HG02642 (cell line): Measurements from ENCODE around the gene KIR2DL1.
"Not testable (repeated sequence)": the region's sequence is repeated elsewhere in the genome, so short reads cannot be mapped to it uniquely, and the experiment has no call there.

Experiments
- ATAC-seq: cut with Tn5 transposase; IDR thresholded peaks from one replicate; pipeline ENCODE4 v1.9.1; 2021; ENCODE audit warnings: mild to moderate bottlenecking; ENCODE audit not compliant: unreplicated experiment, poor library complexity

The KIR2DL1 gene

GRCh38 chr19:54769646-54770045 lies at the start of gene KIR2DL1:
KIR2DL1 (plus strand) TSS chr19:54769793; CDS start chr19:54769851, 58 bp downstream.
- not testable (repeated sequence) for ATAC-seq

DNA sequence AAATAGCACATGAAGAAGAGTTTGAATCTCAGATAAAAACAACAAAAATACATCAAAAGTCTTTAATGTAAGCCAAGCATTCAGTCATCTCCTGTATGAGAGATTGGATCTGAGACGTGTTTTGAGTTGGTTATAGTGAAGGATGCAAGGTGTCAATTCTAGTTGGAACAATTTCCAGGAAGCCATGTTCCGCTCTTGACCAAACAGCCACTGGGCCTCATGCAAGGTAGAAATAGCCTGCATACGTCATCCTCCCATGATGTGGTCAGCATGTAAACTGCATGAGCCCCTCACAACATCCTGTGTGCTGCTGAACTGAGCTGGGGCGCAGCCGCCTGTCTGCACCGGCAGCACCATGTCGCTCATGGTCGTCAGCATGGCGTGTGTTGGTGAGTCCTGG lies 45.5 kb upstream of the KIR2DL1 start, which contains the start of gene KIR3DL3:
TSS of gene KIR3DL3 (plus strand) at position 301 of the 400 bp plus-strand sequence. CDS start at position 356, 55 bp downstream.
- ATAC-seq = no peak

DNA sequence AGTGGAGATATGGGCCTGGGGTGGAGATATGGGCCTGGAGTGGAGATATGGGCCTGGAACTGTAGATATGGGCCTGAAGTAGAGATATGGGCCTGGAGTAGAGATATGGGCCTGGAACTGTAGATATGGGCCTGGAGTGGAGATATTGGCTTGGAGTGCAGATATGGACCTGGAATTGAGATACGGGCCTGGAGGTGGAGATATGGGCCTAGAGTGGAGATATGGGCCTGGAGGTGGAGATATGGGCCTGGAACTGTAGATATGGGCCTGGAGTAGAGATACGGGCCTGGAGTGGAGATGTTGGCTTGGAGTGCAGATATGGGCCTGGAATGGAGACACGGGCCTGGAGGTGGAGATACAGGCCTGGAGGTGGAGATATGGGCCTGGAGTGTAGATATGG lies 44.9 kb upstream of the KIR2DL1 start:
- no peak for ATAC-seq

GRCh38 chr19:54725321-54725720 lies 44.3 kb upstream of the KIR2DL1 start:
- no peak for ATAC-seq

DNA sequence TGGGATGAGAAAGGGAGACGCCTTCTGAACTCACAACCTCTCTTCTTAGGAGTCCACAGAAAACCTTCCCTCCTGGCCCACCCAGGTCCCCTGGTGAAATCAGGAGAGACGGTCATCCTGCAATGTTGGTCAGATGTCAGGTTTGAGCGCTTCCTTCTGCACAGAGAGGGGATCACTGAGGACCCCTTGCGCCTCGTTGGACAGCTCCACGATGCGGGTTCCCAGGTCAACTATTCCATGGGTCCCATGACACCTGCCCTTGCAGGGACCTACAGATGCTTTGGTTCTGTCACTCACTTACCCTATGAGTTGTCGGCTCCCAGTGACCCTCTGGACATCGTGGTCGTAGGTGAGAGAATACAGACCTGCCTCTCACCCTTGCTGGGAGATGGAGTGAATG lies 42.0 kb upstream of the KIR2DL1 start:
- no peak for ATAC-seq

DNA sequence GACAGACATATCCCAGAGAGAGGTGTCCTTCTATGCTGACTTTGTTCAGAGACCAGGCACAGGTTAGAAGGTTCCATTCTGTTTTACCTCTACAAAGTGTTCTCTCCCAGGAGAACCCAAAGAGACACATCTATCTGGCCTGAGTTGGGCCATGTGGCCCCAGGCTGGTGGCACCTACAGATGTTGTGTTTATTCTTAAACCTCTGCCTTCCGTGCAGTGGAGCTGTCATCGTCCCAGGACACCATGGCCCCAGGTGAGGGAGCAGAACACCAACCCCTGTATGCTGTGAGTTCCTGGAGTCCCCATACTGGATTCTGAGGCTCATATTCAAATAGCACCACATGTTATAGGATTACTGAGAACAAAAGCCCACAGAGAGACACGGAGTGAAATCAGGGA lies 41.4 kb upstream of the KIR2DL1 start:
- ATAC-seq = no peak

- ATAC-seq = no peak
Measured at GRCh38 chr19:54729416-54730188, 40.0 kb upstream of the KIR2DL1 start.

DNA sequence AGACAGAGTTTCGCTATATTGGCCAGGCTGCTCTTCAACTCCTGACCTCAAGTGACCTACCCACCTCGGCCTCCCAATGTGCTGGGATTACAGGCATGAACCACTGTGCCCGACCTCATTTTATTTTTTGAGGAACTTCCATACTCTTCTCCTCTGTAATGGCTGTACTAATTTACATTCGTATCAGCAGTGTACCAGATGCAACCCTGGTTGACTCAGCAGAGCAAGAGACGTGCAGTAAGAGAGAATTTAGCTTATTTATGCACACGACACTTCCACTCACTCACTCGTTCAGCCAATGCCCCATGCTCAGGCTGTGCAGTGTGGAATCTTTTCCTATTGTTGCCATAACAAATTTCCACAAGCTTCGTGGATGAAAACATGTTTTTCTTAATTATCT lies 38.4 kb upstream of the KIR2DL1 start:
- no peak for ATAC-seq

DNA sequence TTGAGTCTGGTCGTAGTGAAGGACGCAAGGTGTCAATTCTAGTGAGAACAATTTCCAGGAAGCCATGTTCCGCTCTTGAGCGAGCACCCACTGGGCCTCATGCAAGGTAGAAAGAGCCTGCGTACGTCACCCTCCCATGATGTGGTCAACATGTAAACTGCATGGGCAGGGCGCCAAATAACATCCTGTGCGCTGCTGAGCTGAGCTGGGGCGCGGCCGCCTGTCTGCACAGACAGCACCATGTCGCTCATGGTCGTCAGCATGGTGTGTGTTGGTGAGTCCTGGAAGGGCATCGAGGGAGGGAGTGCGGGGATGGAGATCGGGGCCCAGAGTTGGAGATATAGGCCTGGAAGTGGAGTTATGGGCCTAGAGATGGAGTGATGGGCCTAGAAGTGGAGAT lies 31.3 kb upstream of the KIR2DL1 start, which contains the start of gene KIR2DL3:
TSS of gene KIR2DL3 (plus strand) at position 208 of the 400 bp plus-strand sequence. CDS start at position 241, 33 bp downstream.
- ATAC-seq = not testable (repeated sequence)

DNA sequence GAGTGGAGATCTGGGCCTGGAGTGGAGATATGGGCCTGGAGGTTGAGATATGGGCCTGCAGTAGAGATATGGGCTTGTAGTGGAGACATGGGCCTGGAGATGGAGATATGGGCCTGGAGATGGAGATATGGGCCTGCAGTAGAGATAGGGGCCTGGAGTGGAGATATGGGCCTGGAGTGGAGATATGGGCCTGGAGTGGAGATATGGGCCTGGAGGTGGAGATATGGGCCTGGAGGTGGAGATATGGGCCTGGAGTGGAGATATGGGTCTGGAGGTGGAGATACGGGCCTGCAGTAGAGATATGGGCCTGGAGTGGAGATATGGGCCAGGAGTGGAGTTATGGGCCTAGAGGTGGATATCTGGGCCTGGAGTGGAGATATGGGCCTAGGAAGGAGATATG lies 30.9 kb upstream of the KIR2DL1 start:
- no peak for ATAC-seq

- no peak for ATAC-seq
Measured at GRCh38 chr19:54739587-54740497, 29.8 kb upstream of the KIR2DL1 start.

GRCh38 chr19:54741950-54742349 lies 27.6 kb upstream of the KIR2DL1 start:
- not testable (repeated sequence) for ATAC-seq

GRCh38 chr19:54744080-54744479 lies 25.5 kb upstream of the KIR2DL1 start:
- not testable (repeated sequence) for ATAC-seq

DNA sequence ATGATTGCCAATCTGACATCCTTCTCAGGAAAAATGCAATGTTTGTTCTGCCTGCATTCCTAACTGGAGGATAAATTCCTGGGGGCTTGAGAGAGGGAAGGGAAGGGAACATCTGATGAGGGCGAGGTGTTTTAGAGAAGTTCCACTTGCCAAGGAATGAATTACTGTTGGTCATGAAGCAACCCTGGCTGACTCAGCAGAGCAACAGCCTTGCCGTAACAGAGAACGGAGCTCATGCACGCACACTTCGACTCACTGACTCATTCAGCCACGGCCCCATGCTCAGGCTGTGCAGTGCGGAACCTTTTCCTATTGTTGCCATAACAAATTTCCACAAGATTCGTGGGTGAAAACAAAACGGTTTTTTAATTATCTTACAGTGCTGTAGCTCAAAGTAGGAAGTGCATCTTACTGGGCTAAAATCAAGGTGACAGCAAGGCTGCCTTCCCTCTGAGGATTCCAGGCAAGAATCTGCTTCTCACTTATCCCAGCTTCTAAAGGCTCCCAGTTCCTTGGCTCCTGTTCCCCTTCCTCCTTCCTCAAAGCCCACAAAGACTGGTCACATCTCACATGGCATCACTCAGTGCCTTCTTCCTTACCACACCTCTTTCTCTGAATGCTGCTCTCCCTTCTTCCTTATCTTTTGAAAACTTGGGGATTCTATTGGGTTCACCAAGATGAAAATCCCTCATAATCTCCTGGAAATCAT lies 21.8 kb upstream of the KIR2DL1 start:
- ATAC-seq = not testable (repeated sequence)

DNA sequence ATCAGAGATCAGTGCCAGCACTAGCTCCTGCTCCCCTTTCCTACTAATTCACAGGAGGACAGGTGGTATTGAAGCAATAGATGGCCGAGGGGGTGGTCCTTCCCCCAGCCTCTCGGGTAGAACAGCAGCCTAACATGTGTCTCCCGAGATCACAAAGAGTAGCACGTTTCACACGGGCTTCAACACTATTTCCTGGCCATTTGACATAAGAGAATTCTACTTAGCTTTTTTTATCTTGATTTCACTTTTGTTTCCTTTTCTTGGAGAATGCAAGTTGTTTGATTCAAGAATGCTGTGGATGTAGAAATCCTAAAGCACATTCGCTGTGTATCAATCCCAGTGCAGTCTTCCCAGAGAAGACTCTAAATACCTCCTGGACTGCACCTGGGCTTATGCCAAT lies 19.3 kb upstream of the KIR2DL1 start:
- not testable (repeated sequence) for ATAC-seq

DNA sequence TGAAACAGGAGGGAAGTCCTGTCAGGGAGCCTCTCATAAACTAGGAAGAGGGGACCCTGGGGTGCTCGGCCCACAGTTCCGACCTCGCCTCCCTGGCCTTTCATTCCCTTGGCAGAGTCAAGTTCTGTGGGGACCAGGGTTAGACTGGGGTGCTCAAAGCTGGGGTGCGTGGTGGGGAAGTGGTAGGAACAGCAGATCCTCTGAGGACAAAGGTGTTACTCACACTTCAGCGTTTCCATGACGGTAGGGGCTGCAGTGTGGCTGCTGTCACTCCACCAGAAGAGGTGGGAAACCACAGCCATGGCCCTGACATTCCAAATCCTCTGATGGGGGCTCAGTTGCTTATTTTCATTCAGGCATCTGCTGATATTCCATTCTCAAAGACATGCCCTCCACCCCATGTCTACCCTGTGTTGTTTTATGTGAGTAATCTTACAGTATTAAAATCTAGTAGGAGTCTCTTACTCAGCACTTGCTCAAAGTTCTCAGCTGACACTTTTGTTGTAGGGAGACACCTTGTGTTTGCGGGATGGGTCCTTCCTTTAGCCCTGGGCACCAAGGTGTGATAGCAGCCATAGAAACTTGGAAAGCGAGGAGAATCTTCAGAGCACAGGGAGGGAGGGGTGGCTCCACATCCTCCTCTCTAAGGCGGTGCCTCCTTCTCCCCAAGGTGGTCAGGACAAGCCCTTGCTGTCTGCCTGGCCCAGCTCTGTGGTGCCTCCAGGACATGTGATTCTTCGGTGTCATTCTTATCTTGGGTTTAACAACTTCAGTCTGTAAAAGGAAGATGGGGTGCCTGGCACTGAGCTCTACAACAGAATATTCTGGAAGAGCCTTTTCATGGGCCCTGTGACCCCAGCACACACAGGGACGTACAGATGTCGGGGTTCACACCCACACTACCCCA lies 13.1 kb upstream of the KIR2DL1 start:
- not testable (repeated sequence) for ATAC-seq

GRCh38 chr19:54758577-54758976 lies 11.0 kb upstream of the KIR2DL1 start:
- ATAC-seq = not testable (repeated sequence)

- not testable (repeated sequence) for ATAC-seq
Measured at GRCh38 chr19:54764219-54764618, 5.4 kb upstream of the KIR2DL1 start.

DNA sequence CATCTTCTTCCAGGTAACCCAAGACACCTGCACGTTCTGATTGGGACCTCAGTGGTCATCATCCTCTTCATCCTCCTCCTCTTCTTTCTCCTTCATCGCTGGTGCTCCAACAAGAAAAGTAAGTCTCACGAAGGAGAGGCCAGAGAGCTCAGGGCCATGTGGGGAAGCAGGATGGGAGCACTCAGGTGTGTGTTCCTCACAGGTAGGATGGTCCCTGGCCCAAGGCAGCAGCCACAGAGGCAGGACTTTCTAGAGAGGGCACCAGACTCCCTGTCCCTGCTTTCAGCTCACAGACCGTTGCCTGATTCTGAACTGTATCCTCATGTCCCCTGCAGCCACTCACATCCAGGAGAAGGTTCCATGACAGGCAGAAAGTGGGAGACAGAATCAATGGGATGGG lies 3.1 kb upstream of the KIR2DL1 start:
- not testable (repeated sequence) for ATAC-seq
